ENCODE results near the gene ABHD2.
"Not testable (repeated sequence)": the region's sequence is repeated elsewhere in the genome, so short reads cannot be mapped to it uniquely, and the experiment has no call there.

ABHD2 gene

GRCh38 chr15:89121414-89121813 is 33.2 kb downstream of the ABHD2 start:
- DNase-seq = no peak

GRCh38 chr15:89122505-89123180 is 34.4 kb downstream of the ABHD2 start:
- no peak for DNase-seq

- DNase-seq = no peak
Measured at GRCh38 chr15:89123181-89123525, 34.9 kb downstream of the ABHD2 start.

GRCh38 chr15:89125088-89125826 is 37.0 kb downstream of the ABHD2 start:
- DNase-seq = no peak

- no peak for DNase-seq
Measured at GRCh38 chr15:89126009-89126408, 37.8 kb downstream of the ABHD2 start.

- peak; percentile 13 for DNase-seq
Measured at GRCh38 chr15:89127054-89127702, 38.9 kb downstream of the ABHD2 start.

GRCh38 chr15:89128320-89129122 is 40.3 kb downstream of the ABHD2 start:
- DNase-seq = peak; percentile 60

- DNase-seq = peak; percentile 71
Measured at GRCh38 chr15:89129123-89129815, 41.0 kb downstream of the ABHD2 start.

- DNase-seq = no peak
Measured at GRCh38 chr15:89129816-89130134, 41.5 kb downstream of the ABHD2 start.

GRCh38 chr15:89130201-89130600 is 41.9 kb downstream of the ABHD2 start:
- peak; percentile 79 for DNase-seq

- DNase-seq = no peak
Measured at GRCh38 chr15:89131731-89132130, 43.5 kb downstream of the ABHD2 start.

GRCh38 chr15:89132611-89133507 is 44.6 kb downstream of the ABHD2 start:
- peak; percentile 45 for DNase-seq

- DNase-seq = not testable (repeated sequence)
Measured at GRCh38 chr15:89135387-89136077, 47.3 kb downstream of the ABHD2 start.

- DNase-seq = no peak
Measured at GRCh38 chr15:89136078-89136806, 48.0 kb downstream of the ABHD2 start.

- DNase-seq = no peak
Measured at GRCh38 chr15:89136818-89137772, 48.8 kb downstream of the ABHD2 start.

- no peak for DNase-seq
Measured at GRCh38 chr15:89137926-89138325, 49.7 kb downstream of the ABHD2 start.

- DNase-seq = no peak
Measured at GRCh38 chr15:89138999-89139612, 50.9 kb downstream of the ABHD2 start.

GRCh38 chr15:89139613-89140499 is 51.6 kb downstream of the ABHD2 start:
- DNase-seq = no peak

Measured in OCI-M1 (cell line).